SK-N-SH treated with all-trans-retinoic acid at 6 μM for 48 hours (cell line): Measurements from ENCODE around the gene ZC3H12C.

Experiments used
- ATAC-seq: fragments of 200-7000 bp; cut with Tn5 transposase; 3 replicates; pipeline ENCODE4 v1.9.1; 2020; ENCODE audit warnings: mild to moderate bottlenecking, moderate library complexity
- ARNTL ChIP-seq: fragments of 450-650 bp; formaldehyde crosslinking; IDR thresholded peaks from 2 replicates; pipeline ENCODE4 v1.5.0; 2020; ENCODE audit warnings: low read depth, mild to moderate bottlenecking, moderate library complexity, borderline replicate concordance
- BACH2 ChIP-seq: fragments of 250-450 bp; sonication (Bioruptor Pico); IDR thresholded peaks from 2 replicates; pipeline ENCODE4 v1.9.0; 2021; ENCODE audit warnings: mild to moderate bottlenecking, borderline replicate concordance
- CSDC2 ChIP-seq: fragments of 250-450 bp; sonication (Bioruptor Pico); IDR thresholded peaks from 2 replicates; pipeline ENCODE4 v1.5.0; 2020; ENCODE audit warnings: mild to moderate bottlenecking, moderate library complexity
- ESRRG ChIP-seq: fragments of 250-450 bp; sonication (Bioruptor Pico); IDR thresholded peaks from 2 replicates; pipeline ENCODE4 v1.6.1; 2021; ENCODE audit warnings: mild to moderate bottlenecking
- GLIS3 ChIP-seq: fragments of 250-450 bp; sonication (Bioruptor Pico); IDR thresholded peaks from 2 replicates; pipeline ENCODE4 v1.5.0; 2020; ENCODE audit warnings: mild to moderate bottlenecking, moderate library complexity
- ISL1 ChIP-seq: fragments of 250-450 bp; sonication (Bioruptor Pico); IDR thresholded peaks from 2 replicates; pipeline ENCODE4 v2.1.2; 2022; ENCODE audit warnings: mild to moderate bottlenecking, moderate library complexity
- OSR1 ChIP-seq: fragments of 250-450 bp; sonication (Bioruptor Pico); IDR thresholded peaks from 2 replicates; pipeline ENCODE4 v1.8.0; 2022; ENCODE audit warnings: moderate library complexity, mild to moderate bottlenecking, inconsistent platforms
- PPARA ChIP-seq: fragments of 250-450 bp; sonication (Bioruptor Pico); IDR thresholded peaks from 2 replicates; pipeline ENCODE4 v1.5.0; 2020; ENCODE audit warnings: mild to moderate bottlenecking, borderline replicate concordance
- RARB ChIP-seq: fragments of 250-450 bp; sonication (Bioruptor Pico); IDR thresholded peaks from 2 replicates; pipeline ENCODE4 v1.8.0; 2021; ENCODE audit warnings: mild to moderate bottlenecking, moderate library complexity
- TOX ChIP-seq: fragments of 250-450 bp; sonication (Bioruptor Pico); IDR thresholded peaks from 2 replicates; pipeline ENCODE4 v1.8.0; 2021; ENCODE audit warnings: mild to moderate bottlenecking, moderate library complexity, borderline replicate concordance
- ZFP3 ChIP-seq: fragments of 250-450 bp; sonication (Bioruptor Pico); IDR thresholded peaks from 2 replicates; pipeline ENCODE4 v1.5.0; 2020; ENCODE audit warnings: mild to moderate bottlenecking, moderate library complexity
- ZNF70 ChIP-seq: fragments of 450-650 bp; formaldehyde crosslinking; IDR thresholded peaks from 2 replicates; pipeline ENCODE4 v1.5.0; 2020; ENCODE audit warnings: mild to moderate bottlenecking, moderate library complexity
- ZNF8 ChIP-seq: fragments of 450-650 bp; formaldehyde crosslinking; IDR thresholded peaks from 2 replicates; pipeline ENCODE4 v1.5.0; 2020; ENCODE audit warnings: mild to moderate bottlenecking, moderate library complexity
- TF ChIP-seq, protein P1 (sequence below): fragments of 250-450 bp; sonication (Bioruptor Pico); IDR thresholded peaks from 2 replicates; pipeline ENCODE4 v1.5.1; 2020; ENCODE audit warnings: low read depth, mild to moderate bottlenecking, moderate library complexity
- TF ChIP-seq, protein P2 (sequence below): fragments of 250-450 bp; sonication (Bioruptor Pico); IDR thresholded peaks from 2 replicates; pipeline ENCODE4 v1.5.1; 2021; ENCODE audit warnings: mild to moderate bottlenecking, moderate library complexity
- TF ChIP-seq, protein P3 (sequence below): fragments of 250-450 bp; sonication (Bioruptor Pico); IDR thresholded peaks from 2 replicates; pipeline ENCODE4 v1.8.0; 2020; ENCODE audit warnings: mild to moderate bottlenecking, moderate library complexity, borderline replicate concordance
- TF ChIP-seq, protein P4 (sequence below): fragments of 250-450 bp; sonication (Bioruptor Pico); IDR thresholded peaks from 2 replicates; pipeline ENCODE4 v1.8.0; 2021; ENCODE audit warnings: low read depth, mild to moderate bottlenecking, moderate library complexity, borderline replicate concordance

Gene ZC3H12C

DNA sequence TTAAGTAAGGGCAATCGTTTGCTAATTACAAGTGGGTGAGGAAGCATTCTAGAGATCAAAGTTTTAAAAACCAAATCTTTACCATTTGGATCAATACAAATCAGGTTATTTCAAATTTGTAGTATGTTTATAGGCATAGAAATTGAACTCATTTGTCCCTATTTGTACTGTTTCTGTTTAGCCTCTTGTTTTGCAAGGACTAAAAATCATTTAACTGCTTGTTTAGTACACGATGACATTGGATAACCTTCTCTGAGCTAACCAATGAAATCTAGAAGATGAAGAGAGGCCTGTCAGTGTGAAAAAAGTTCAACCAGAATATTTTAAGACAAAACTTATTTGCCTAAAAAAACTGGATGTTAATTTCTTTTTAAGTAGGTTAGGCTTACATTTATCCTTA lies 40.0 kb downstream of the ZC3H12C start:
- TF ChIP-seq, protein P1, sequence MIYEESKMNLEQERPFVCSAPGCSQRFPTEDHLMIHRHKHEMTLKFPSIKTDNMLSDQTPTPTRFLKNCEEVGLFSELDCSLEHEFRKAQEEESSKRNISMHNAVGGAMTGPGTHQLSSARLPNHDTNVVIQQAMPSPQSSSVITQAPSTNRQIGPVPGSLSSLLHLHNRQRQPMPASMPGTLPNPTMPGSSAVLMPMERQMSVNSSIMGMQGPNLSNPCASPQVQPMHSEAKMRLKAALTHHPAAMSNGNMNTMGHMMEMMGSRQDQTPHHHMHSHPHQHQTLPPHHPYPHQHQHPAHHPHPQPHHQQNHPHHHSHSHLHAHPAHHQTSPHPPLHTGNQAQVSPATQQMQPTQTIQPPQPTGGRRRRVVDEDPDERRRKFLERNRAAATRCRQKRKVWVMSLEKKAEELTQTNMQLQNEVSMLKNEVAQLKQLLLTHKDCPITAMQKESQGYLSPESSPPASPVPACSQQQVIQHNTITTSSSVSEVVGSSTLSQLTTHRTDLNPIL (CRISPR knock-in tag) = no peak
- TF ChIP-seq, protein P2, sequence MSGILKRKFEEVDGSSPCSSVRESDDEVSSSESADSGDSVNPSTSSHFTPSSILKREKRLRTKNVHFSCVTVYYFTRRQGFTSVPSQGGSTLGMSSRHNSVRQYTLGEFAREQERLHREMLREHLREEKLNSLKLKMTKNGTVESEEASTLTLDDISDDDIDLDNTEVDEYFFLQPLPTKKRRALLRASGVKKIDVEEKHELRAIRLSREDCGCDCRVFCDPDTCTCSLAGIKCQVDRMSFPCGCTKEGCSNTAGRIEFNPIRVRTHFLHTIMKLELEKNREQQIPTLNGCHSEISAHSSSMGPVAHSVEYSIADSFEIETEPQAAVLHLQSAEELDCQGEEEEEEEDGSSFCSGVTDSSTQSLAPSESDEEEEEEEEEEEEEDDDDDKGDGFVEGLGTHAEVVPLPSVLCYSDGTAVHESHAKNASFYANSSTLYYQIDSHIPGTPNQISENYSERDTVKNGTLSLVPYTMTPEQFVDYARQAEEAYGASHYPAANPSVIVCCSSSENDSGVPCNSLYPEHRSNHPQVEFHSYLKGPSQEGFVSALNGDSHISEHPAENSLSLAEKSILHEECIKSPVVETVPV (CRISPR knock-in tag) = no peak
- TF ChIP-seq BACH2 = no peak
- TF ChIP-seq, protein P3, sequence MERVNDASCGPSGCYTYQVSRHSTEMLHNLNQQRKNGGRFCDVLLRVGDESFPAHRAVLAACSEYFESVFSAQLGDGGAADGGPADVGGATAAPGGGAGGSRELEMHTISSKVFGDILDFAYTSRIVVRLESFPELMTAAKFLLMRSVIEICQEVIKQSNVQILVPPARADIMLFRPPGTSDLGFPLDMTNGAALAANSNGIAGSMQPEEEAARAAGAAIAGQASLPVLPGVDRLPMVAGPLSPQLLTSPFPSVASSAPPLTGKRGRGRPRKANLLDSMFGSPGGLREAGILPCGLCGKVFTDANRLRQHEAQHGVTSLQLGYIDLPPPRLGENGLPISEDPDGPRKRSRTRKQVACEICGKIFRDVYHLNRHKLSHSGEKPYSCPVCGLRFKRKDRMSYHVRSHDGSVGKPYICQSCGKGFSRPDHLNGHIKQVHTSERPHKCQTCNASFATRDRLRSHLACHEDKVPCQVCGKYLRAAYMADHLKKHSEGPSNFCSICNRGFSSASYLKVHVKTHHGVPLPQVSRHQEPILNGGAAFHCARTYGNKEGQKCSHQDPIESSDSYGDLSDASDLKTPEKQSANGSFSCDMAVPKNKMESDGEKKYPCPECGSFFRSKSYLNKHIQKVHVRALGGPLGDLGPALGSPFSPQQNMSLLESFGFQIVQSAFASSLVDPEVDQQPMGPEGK (CRISPR knock-in tag) = no peak
- TF ChIP-seq CSDC2 (CRISPR knock-in tag) = no peak
- TF ChIP-seq GLIS3 (CRISPR knock-in tag) = no peak
- TF ChIP-seq ISL1 (CRISPR knock-in tag) = no peak
- TF ChIP-seq OSR1 = no peak
- no peak for ATAC-seq

DNA sequence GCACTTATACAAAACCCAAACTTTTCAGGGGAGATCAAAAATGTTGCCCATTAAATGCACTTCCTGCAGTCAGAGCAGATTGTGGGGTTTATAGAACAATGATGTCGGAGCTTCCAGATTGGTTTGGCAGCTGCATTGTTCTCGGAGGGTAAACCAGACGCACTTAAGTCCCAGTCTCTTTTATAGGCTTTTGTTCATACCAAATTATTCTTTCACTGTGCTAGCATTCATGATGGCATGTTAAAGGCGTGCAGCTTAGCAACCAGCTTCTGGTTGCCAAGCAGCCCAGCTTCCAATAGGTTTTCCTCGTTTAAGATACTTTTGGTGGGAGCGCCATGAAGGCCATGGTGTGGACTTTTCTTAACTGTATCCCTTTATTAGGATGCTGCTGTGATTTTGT lies 40.9 kb downstream of the ZC3H12C start:
- no peak for ATAC-seq
- TF ChIP-seq ISL1 (CRISPR knock-in tag) = 0 out of 2 replicates have a peak, but pooled peaks have one; percentile 9
- no peak for TF ChIP-seq ZNF8 (CRISPR knock-in tag)
- TF ChIP-seq ZNF70 = no peak

DNA sequence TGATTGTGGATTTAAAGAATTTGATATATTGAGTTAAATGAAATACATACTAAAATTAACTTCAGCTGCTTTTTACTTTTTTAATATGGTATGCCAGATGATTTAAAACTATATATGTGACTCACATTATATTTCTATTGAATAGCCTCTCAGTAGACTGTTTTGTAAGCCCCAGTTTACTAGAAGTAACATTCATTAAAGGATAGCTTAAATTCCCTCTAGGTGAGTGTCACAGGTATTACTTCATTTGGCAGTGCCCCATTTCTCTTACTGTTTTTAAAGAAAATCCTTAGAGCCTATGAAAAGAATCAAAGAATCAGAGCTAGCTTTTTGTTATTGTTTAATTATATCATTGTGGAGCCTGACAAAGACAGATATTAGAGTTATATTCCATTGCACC lies 48.6 kb downstream of the ZC3H12C start:
- ATAC-seq = no peak
- TF ChIP-seq OSR1 (no peak), GLIS3 (CRISPR knock-in tag) (no peak), BACH2 (no peak), PPARA (CRISPR knock-in tag) (no peak), ARNTL (CRISPR knock-in tag) (no peak), ZFP3 (CRISPR knock-in tag) (no peak), RARB (CRISPR knock-in tag) (no peak)

DNA sequence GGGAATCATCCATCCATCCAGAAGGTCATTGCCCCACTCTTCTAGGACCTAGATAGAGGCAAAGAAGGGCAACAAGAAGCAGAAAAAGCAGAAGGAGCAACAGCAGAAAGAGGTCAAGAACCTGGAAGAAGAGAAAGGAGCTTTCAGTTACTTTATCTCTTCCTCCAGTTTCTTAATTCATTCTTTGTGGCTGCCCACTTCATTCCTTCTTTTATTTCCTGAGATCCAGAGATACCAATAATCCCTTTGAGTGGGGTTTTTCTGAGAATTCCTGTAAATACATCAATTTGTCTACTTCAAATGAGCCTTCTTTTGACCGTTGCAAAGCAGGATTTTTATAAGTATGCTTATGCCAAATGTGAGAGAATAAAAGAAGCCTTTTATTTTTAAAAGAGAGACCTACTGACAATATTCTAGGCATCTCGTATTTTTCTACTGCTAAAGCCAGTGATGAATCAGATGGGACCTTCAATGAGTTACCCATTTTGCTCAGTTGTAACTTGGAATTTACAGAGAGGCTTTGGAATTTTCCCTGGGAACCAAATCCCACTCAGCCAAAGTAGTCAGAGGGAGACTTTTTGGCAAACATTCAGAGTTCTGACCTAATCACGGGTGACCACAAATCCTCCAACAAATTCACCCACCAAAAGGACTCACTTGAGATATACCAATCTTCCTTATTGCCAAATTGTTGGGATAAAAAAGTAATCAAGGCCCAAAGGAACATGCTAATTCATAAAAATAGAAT lies 54.9 kb downstream of the ZC3H12C start:
- peak; percentile 70 for ATAC-seq
- TF ChIP-seq ZFP3 (CRISPR knock-in tag) = peak; percentile 39; the same call in 1 of the 2 replicates
- TF ChIP-seq, protein P2 (CRISPR knock-in tag) = no peak
- no peak for TF ChIP-seq GLIS3 (CRISPR knock-in tag)
- no peak for TF ChIP-seq ESRRG (CRISPR knock-in tag)
- TF ChIP-seq, protein P4, sequence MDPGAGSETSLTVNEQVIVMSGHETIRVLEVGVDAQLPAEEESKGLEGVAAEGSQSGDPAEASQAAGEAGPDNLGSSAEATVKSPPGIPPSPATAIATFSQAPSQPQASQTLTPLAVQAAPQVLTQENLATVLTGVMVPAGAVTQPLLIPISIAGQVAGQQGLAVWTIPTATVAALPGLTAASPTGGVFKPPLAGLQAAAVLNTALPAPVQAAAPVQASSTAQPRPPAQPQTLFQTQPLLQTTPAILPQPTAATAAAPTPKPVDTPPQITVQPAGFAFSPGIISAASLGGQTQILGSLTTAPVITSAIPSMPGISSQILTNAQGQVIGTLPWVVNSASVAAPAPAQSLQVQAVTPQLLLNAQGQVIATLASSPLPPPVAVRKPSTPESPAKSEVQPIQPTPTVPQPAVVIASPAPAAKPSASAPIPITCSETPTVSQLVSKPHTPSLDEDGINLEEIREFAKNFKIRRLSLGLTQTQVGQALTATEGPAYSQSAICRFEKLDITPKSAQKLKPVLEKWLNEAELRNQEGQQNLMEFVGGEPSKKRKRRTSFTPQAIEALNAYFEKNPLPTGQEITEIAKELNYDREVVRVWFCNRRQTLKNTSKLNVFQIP (CRISPR knock-in tag) = no peak
- TF ChIP-seq ARNTL (CRISPR knock-in tag) = no peak
- no peak for TF ChIP-seq TOX
- no peak for TF ChIP-seq PPARA (CRISPR knock-in tag)
- TF ChIP-seq BACH2 = no peak
